NCI-H345 (cell line): ENCODE results near the gene NRXN3.

Experiments
- DNase-seq: peaks from one replicate; lab custom pipeline; 2025; lab: John Stamatoyannopoulos, UW

The NRXN3 gene

DNA sequence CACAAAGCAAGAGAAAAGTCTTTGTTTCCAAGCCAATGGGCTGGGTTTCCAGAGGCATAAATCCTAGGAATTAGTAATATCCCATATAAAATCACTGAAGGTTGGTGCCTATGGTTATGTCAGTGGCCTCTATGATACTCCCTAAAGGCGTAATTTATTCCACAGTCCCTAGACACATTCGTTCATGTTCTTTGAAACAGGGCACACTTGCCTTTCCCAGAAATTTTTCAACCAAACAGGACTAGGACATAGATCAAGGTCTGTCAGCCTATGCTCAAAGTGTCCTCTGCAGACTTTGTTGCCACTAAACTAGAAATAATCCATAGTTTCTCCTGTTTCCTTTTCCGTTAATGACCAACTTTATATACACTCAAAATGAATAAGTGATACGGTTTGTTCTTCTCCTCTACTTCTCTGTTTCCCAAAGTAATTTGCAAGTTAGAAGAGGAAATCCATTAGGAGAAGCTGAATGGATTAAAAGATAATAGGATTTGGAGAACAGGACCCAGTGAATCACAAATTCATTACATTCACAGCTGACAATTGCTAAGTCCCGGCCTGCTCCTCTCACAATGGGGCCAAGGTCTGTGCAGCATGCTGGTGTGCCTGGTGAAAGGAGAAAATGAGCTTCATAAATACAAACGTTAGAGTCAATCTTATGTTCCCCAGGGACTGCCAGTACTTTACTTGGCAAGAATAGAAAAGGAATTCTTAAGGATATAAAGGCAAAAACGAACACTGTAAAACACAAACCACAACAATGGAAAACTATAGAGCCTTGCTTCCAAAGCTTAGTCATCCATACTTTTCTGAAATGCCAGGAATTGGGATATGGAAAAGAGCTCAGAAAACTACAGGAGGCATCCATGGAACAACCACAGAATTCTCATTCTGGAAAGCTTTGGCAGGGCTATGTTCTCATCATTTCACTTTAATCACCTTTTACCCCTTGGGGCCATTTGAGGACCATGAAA, 966.2 kb downstream of the NRXN3 start:
- DNase-seq = no peak

DNA sequence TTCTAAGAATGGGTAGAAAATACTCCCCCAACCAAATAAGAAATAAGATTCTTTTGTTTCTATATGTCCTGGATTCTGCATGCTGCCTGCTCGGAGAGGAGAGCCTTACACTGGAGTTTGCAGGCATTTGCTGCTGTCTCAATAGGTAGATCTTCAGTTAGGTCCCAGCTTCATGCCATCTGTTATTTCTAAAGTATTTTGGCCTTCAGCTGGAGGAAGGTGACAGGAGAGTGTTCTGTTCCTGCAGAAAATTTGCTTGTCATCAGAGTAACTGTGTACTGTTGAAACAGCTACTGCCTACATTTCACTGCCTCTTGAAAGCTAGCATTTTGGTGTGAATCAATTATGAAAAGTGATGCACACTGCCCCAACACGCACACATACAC, 966.9 kb downstream of the NRXN3 start:
- no peak for DNase-seq

DNA sequence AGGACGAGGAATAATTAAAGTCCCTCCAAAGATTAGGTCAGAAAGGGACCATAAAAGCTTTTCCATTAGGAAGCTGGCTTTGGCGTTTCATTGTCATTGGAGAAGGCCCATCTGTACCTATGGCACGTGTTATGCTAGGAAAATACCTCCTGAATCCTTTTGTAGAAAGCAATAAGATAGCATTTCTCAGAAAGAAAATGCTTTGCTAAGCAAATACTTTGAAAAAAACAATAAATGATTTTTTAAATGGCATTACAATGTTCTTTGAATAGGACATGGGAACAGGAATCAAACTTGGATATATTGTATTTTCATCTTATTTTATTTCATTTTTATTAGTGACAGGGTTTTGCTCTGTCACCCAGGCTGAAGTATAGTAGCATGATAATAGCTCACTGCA, 967.7 kb downstream of the NRXN3 start:
- no peak for DNase-seq

DNA sequence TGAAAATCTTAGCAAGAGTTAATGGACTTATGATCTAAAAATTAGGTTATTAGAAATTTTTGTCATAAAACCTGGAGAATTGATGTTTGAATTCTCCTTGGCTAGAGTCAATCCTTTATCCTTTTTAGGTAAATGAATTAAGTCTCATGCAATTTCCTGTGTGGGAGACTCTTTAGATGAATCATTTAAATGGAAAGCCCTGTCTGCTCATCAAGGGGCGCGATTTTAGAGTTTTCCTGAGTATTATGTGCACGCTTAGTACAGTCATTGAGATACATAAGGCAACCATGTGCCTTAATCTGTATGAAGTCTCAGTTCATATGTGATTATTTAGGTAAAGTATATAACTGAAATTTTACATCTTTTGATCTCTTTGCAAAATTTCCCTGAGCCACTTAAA, 974.7 kb downstream of the NRXN3 start:
- no peak for DNase-seq

DNA sequence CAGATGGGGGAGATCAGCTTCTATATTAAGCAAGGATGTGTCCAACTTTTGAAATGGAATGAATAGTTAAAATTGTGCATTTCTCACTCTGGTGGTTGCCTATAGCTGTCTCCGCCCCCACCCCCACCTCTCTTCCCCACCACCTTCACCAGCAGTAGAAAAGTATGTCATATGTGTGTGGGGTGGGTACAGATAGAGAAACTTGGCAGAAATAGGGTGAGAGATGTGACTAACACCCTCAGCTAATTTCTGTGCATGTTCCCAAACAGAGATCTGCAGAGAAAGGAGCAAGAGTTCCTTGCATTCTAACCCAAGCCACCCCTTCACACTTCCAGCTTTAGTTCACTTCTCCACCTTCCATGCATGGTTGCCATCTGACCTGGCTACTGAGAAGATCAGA, 980.1 kb downstream of the NRXN3 start:
- no peak for DNase-seq

DNA sequence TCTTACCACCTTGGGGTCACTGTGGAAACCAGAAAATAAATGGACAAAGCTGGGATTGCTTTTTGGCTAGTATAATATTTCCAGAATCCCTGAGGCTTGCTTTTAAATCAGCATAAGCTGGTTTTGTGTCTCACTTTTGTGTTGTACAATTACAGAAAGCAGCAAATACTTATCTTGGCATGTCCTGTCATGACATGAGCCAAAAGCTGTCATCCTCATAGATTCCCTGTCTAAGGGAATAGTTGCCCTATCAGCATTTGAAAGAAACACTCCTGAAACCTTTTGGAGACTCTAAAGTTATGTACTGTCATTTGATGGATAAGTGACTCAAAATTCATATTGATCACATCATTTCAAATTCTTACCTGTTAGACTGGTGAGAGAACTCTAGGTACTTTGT, 987.2 kb downstream of the NRXN3 start:
- no peak for DNase-seq

DNA sequence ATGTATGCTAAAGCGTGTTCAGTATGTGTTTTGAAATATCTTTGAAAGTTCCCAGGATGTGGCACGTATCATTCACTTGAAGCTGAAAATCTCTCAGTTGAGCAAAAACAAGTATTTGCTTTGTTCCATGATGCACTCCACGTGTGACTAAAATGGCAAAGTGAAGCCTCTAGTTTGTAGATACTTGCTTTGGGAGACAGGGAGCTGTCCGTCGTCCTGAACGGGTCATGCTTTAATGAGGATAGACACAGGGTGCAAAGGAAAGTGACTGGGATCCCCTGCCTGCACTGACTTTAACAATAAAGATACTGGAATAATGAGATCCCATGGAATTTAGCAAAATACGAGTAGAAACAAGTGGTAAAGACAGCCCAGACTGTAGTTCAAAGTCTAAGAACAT, 991.4 kb downstream of the NRXN3 start:
- DNase-seq = no peak

DNA sequence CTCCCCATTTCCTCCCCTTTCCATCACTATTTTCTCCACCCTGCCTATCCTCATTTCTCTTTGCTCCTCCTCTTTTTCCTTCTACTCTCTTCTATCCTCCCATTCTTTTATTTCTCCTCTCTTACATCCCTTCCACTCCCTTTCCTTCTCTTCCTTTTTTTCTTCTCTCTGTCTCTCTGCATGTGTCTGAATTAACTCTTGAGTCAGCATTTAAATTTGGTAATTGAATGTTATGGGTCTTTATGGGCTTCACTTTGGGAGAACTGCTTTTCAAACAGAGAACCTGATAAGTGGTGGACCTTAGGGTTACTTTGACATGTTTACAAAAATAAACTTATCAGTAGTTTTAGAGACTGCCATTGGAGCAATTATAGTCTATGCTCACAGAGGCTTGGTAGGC, 992.7 kb downstream of the NRXN3 start:
- DNase-seq = no peak

DNA sequence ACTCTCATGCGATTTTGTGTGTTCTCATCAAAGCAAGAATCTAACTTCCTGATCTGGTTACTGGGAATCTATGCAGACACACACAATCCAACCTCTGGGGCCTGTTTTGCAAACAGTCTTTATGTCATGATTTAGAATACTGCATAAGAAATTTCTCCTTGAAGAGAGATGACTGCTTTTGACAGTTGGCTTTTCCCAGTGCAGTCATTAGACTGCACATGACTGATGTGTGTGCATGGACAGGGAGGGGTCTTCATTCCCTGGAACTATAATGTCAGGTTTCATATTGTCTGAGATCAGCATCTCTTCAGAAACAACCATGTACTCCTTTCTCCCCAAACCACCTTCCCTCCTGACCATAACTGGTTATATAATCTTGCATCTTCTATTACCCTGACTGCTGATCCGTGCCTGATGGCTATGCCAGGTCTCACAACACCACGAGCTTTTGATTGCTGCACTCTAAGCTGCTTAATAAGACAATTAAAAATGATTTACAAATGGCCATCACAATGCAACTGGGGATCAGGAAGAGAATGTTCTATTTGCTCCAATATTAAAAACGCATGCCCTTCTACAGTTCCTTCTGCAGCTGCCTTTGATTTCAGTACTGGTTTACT, 995.4 kb downstream of the NRXN3 start:
- DNase-seq = no peak

DNA sequence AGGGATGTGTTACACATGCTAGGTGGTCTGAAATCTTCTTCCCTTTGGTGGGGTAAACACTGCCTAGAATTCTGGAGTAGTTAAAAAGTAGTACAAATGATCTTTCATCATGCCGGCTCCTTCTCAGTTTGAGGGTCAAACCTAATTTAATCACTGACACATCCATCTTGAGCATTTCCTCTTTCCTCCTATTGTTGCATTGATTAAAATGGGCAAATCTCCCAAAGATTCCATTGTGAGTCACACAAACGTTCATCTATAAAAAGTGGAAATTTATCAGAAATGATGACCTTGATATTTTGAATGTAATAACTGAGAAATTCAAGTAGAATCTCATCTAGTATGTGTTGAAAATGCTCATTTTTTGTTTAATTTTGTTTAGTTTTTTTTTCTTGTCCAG, 996.0 kb downstream of the NRXN3 start:
- no peak for DNase-seq

DNA sequence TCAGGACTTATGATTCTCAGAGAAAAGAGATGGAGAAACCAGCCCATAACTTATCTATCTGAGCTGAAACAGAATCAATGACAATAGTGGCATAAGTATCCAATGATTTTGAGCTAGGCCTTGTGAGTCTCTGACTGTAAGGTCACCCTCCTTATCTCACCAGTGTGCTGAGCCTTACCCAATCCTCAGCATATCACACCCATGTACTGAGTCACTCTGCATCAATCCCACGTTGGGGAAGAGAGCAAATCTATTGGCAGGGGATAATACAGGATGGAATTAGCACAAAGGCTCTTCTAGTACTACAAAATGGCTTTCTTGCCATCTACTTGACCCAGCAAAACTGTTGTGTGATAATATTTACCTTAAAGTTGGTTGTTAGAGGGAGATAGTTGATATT, 997.8 kb downstream of the NRXN3 start:
- DNase-seq = no peak

DNA sequence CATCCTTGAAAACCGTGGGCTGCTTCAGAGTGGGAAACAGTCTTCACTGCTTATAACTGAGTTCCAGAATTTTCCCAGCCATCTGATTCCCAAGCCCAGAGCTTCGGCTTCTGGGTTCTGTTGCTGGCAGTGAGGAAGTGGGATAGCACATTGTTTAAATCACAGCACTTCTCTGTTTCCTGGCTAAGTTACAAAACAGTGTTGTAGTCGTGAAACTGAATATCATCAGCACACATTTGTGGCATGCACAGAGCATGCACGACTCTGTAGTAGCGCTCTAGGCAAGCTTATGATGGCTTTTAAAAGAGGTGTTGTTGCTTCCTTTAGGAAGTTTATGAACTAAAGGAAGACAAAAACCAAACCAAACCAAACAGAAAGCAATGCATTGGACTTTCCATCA, 1005.5 kb downstream of the NRXN3 start:
- DNase-seq = no peak

DNA sequence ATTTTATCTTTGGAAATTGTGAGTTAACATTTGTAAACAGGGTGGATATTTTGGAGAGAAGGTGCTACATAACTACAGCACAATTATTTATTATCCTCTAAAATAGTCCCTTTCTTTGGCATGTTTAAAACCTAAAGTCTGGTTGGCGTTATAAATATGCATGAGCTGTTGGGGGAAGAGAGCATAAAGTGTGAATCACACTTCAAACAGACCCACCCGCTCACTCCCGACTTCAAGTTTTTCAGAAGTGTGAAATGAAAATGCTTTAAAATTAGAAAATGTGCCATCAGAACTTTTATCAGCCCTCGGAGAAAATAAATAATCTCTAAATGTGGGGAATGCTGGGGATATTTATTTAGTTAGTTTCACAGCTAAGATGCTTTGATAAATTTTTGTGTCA, 1006.9 kb downstream of the NRXN3 start:
- DNase-seq = no peak

DNA sequence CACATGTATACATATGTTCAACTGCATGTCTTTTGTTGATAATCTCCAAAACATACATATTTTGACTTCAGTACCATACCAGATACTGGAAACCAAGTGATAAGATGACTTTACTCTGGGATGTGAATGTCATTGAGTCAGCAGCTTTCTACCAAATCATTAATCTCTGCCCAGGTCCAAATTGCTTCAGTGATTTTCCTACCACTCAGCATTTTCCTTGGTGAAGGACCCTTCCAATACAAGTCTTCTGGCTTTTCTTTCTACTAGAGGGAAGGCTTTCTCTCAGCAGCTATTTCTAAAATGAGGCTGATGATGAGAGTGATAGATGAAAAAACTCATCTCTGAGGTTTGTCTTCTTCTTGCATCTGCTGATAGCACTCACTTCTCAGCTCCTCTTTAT, 1008.5 kb downstream of the NRXN3 start:
- no peak for DNase-seq

DNA sequence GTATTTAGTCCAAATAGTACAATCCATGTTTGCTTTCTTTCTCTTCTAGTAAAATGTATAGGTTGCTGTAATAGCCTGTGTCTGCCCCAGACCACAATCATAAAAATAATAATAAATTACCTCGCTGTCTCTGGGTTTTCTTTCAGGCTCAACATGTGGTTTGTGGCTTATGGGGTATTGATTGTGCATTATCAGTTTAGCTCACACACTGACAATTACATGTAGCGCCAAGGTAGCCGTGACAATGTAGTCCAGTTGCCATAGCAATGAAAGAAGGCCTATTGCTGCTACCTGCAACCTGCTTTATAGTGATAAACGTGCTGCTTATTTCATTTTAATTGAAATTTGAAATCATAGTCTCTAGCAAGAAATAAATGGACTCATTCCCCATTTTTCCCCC, 1009.8 kb downstream of the NRXN3 start:
- DNase-seq = no peak

DNA sequence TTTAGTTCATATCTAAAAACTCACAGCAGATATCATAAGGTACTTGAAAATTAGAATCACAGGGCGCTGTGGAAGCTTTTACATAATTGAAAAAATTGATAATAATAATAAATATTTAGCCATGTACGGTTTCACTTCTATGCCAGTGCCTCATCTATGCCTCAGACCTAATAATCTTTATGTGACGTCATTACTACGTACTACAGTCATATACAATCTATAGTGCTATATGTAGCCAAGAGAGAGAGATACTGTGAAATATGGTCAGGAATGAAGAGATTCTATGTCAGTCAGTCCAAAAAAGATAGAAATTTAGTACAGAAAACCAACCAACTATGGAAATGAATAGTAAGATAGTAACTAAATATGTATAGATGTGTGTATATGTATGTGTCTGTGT, 1010.5 kb downstream of the NRXN3 start:
- DNase-seq = no peak

DNA sequence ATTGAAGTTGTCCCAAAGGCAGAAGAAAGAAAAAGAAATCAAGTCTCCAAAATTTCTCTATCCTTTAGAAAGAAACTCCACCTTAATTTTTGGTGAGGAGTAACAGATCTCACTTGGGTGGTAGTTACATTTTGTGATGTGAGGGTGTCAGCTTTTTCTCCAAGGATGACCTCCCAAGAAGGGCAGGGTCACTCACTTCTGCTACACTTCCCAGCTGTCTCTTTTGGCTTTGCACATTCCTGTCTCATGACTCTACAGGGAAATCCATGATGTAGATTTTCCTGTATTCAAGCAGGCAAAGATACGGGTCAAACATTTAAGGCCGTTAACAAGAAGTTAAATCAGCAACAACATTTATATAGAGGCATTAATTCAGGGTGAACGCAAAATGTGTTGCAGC, 1016.4 kb downstream of the NRXN3 start:
- no peak for DNase-seq

DNA sequence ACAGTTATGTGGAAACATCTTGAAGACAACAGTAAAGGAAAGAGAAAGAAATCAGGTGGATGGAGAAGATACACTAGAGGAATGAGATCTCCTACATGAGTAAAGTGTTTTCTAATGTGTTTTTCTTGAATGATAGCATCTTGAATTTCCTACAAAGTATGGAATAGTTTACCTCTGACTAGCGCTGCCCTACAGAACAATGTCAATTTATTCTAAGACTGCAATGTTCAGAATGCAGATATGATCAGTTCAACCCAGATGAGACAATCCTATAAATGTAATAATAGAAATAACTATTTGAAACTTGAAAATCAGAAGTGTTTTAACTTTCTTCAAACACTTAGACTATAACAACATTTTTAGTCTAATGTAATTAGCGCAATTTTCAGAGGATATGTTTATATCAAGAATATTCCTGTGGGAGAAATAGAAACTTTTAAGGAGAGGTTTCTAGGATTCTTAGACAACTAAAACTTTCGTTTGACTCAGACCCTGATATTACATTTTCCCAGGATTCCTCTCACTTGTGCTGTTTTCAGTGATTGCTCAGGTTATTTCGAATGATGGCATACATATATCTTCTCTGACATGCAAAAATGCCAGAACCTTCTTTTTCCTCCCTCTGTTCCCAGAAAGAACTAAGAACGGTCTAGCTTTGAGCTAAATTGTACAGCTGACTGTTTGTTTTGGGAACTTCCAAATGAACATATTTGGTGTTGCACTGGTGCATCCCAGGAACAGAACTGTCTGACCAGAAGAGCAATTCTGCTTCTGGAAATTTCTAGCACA, 1023.7 kb downstream of the NRXN3 start:
- no peak for DNase-seq

DNA sequence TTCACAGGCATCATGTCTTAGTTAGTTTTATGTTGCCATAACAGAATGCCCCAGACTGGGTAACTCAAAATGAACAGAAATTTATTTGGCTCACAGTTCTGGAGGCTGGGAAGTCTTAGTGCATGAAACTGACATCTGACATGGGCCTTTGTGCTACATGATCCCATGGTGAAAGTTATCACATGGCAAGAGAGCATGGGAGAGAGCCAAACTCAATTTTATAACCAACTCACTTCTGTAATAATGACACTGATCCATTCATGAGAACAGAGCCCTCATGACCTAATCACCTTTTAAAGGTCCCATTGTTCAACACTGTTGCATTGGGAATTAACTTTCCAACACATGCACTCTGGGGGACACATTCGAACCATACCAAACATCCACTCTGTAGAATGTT, 1026.0 kb downstream of the NRXN3 start:
- no peak for DNase-seq

DNA sequence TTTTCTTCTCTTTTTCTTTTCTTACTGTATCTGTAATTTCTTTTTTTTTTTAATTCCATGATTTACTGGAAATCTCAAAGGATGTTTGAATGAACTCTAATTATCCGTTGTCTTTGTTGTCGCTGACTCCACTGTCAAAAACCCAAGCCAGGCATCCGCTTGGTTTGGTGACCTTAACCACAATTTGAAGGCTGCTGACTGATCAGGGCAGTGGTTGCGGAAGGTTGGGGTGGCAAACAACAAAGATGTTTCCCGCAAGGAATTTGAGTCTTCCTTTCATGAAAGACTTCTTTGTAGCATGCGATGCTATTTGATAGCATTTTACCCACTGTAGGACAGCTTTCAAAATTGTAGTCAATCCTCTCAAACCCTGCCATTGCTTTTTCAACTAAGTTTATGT, 1027.3 kb downstream of the NRXN3 start:
- no peak for DNase-seq

DNA sequence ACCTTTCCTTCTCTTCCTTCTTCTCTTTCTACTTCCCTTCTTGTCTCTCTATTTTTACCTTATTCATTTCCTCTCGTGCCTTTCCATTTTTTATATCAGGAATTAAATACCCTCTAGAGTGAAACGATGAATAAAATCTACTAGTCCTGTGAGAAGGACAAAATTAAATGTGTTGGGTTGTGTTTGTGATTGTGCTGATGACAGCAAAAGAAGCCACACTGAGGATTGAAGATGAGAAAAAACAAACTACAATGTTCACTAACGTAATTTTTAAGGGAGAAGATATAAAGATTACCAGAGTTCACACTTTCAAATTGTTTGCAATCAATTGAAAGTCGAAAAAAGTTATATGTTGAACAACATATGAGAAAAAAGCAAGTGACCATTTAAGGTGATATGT, 1029.0 kb downstream of the NRXN3 start:
- no peak for DNase-seq

DNA sequence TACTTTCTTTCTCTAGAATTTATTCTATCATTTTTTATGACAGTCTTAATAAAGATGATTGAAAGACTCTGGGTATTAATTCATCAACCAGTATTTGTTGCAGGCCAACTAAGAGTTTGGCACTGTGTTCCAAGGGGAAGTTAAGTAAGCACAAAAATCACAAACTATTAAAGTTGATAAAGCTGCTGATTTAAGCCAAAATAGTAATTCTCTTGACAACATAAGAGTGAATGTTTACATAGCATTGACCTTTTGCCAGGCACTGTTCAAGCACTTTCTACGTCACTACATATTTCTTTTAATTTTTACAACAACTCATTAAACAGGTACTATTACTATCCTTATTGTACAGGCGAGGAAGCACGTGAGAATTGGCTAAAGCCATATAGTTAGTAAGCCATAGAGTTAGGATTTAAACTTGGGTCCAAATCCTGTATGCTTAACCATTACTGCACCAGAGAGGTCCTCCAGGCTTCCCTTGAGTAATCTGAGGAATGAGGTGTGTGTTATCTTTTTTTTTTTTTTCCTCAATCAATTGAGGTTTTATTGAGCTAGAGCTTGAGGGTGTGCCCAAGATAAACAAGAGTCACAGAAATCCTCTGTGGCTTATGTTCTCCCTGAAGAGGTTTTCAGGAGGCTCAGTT, 1031.5 kb downstream of the NRXN3 start:
- no peak for DNase-seq
